Tibial nerve (tissue), 4 donors: Measurements from ENCODE around the gene ROCK2. TPM values are rescaled to one million over a fixed set of nuclear protein-coding genes. Genes with fewer than 3 reads are reported as not detected.
"Not testable (repeated sequence)": the region's sequence is repeated elsewhere in the genome, so short reads cannot be mapped to it uniquely, and the experiment has no call there.

Source experiments
- DNase-seq, 2 donors: peaks; one replicate each; pipeline ENCODE4 v3.0.0-alpha.2; 2019; ENCODE audit warnings: low spot score in 2 of 2
- H3K27ac ChIP-seq, 4 donors: fragments of 200-600 bp; sonication (generic) in 3 of 4; one replicate each; pipeline ENCODE4 v1.5.1; 2017 to 2019; ENCODE audit warnings: mild to moderate bottlenecking in 1 of 4
- H3K27me3 ChIP-seq, 2 donors: fragments of 200-600 bp; sonication (generic) in 1 of 2; one replicate each; pipeline versions ENCODE4 v1.5.1 to v1.6.0; 2017 to 2019
- H3K36me3 ChIP-seq, 3 donors: fragments of 200-600 bp; sonication (generic); one replicate each; pipeline ENCODE4 v1.5.1; 2018 to 2019
- H3K4me1 ChIP-seq, 4 donors: fragments of 200-600 bp; sonication (generic) in 3 of 4; one replicate each; pipeline ENCODE4 v1.5.1; 2017 to 2019
- H3K4me3 ChIP-seq, 4 donors: fragments of 200-600 bp; sonication (generic) in 3 of 4; one replicate each; pipeline ENCODE4 v1.5.1; 2017 to 2019; ENCODE audit warnings: mild to moderate bottlenecking in 1 of 4, moderate library complexity in 1 of 4
- H3K9me3 ChIP-seq, 4 donors: fragments of 200-600 bp; sonication (generic) in 3 of 4; one replicate each; pipeline ENCODE4 v1.5.1; 2017 to 2019
- CTCF ChIP-seq, 5 experiments: fragments of 200-600 bp in 3 of 5; fragments of 450-650 bp in 2 of 5; sonication (generic) in 3 of 5; IDR thresholded peaks; one replicate each; pipeline ENCODE4 v1.5.1; 2016 to 2019; ENCODE audit warnings: antibody characterized with exemption in 5 of 5, mild to moderate bottlenecking in 3 of 5, moderate library complexity in 2 of 5
- EP300 ChIP-seq, 2 donors: sonication (generic); formaldehyde crosslinking; IDR thresholded peaks; one replicate each; pipeline ENCODE4 v1.6.1; 2017; ENCODE audit warnings: antibody characterized with exemption in 2 of 2, mild to moderate bottlenecking in 1 of 2
- POLR2A ChIP-seq, 2 donors: fragments of 450-650 bp; IDR thresholded peaks; one replicate each; pipeline ENCODE4 v1.6.1; 2017; ENCODE audit warnings: antibody characterized with exemption in 2 of 2, mild to moderate bottlenecking in 2 of 2, moderate library complexity in 2 of 2
- WGBS, 2 donors: methylation state at CpG; one replicate each; pipeline ENCODE4 v1.1.5; 2018; 5-methylcytosine and 5-hydroxymethylcytosine counted together
- total RNA-seq, 4 donors: library from RNA; depleted of rRNA; stranded (reverse); fragments of >200 nt; gene quantifications; one replicate each; pipeline ENCODE4 v1.1.0, GENCODE V29; 2016

ROCK2 gene
- total RNA-seq, 4 donors from 2014 or later = 56.4 to 81.6 (median 60.7) TPM

GRCh38 chr2:11264007-11264406 is 80.4 kb downstream of the ROCK2 start:
- Histone ChIP-seq H3K27ac (no peak overlapping the region), H3K36me3 (no peaks in the 10 kb centered on the region), H3K4me3 (no peak overlapping the region), H3K9me3 (no peaks in the 10 kb centered on the region), H3K27me3 (no peaks in the 10 kb centered on the region), H3K4me1 (no peaks in the 10 kb centered on the region)
- TF ChIP-seq EP300 (IDR thresholded peaks at IDR 0.05) (no peak), POLR2A (IDR thresholded peaks at IDR 0.05) (no peak), CTCF (IDR thresholded peaks at IDR 0.05) (no peak)
- 91 to 98% methylated on average over 2 of the region's 2 CpGs for WGBS, 2 donors
- no peak for DNase-seq

DNA sequence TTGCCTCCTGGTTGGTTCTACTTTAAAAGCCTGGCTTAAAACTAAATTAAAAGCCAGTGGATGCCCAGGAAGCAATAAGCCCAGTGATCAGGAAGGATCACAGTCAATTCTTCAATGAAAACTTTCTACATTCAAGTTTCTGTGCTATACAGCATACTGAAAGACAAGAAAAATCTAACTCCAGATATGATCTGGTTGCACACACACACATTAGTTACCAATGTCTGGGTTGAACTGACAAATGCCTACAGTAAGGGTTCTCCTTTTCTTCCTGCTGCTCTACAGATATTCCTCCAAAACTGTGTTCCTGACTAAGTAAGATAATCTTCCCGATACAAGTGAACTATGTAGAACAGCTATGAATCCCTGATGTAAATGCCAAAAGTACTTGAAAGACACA is 81.3 kb downstream of the ROCK2 start:
- Histone ChIP-seq H3K4me1 (no peaks in the 10 kb centered on the region), H3K27ac (no peak overlapping the region), H3K4me3 (no peak overlapping the region), H3K9me3 (no peaks in the 10 kb centered on the region), H3K27me3 (no peaks in the 10 kb centered on the region), H3K36me3 (no peaks in the 10 kb centered on the region)
- whole genome bisulfite sequencing, 2 donors = 48 to 58% methylated on average over 1 of the region's 1 CpG
- TF ChIP-seq EP300 (IDR thresholded peaks at IDR 0.05) = no peak
- no peak for DNase-seq

- not testable (repeated sequence) for H3K4me3 ChIP-seq, H3K4me1 ChIP-seq, H3K27ac ChIP-seq, H3K9me3 ChIP-seq, H3K36me3 ChIP-seq, DNase-seq, H3K27me3 ChIP-seq
- WGBS, 2 donors = 84 to 86% methylated on average over 2 of the region's 2 CpGs
Observed at GRCh38 chr2:11262438-11262837, 82.0 kb downstream of the ROCK2 start.

DNA sequence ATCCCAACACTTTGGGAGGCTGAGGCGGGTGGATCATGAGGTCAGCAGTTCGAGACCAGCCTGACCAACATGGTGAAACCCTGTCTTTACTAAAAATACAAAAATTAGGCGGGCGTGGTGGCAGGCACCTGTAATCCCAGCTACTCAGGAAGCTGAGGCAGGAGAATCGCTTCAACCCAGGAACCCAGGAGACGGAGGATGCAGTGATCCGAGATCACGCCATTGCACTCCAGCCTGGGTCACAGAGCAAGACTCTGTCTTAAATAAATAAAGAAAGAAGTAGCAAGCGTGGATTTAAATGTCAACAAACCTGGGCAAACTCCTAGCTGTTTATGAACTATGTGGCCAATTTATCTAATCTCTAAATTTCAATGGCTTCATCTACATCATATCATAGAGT is 82.9 kb downstream of the ROCK2 start:
- not testable (repeated sequence) for H3K27ac ChIP-seq, H3K4me1 ChIP-seq, H3K36me3 ChIP-seq, DNase-seq, H3K27me3 ChIP-seq, H3K4me3 ChIP-seq, H3K9me3 ChIP-seq
- WGBS, 2 donors = 89 to 93% methylated on average over 9 of the region's 9 CpGs

GRCh38 chr2:11260979-11261378 is 83.5 kb downstream of the ROCK2 start:
- Histone ChIP-seq H3K4me1 (no peaks in the 10 kb centered on the region), H3K27me3 (no peaks in the 10 kb centered on the region), H3K36me3 (peaks cover 0 to 10% (median 0%) of the 10 kb centered on the region in 3 donors), H3K27ac (no peak overlapping the region), H3K4me3 (no peak overlapping the region), H3K9me3 (no peaks in the 10 kb centered on the region)
- no peak for DNase-seq
- TF ChIP-seq EP300 (IDR thresholded peaks at IDR 0.05) = no peak
- TF ChIP-seq CTCF (IDR thresholded peaks at IDR 0.05) = no peak
- WGBS, 2 donors = 48 to 60% methylated on average over 2 of the region's 2 CpGs

GRCh38 chr2:11257964-11258363 is 86.5 kb downstream of the ROCK2 start:
- no peak for TF ChIP-seq EP300 (IDR thresholded peaks at IDR 0.05)
- no peak for TF ChIP-seq CTCF (IDR thresholded peaks at IDR 0.05)
- TF ChIP-seq POLR2A (IDR thresholded peaks at IDR 0.05) = no peak
- no peak overlapping the region for H3K4me3 ChIP-seq
- H3K27ac ChIP-seq = no peak overlapping the region
- WGBS, 2 donors = 83 to 89% methylated on average over 3 of the region's 3 CpGs
- H3K9me3 ChIP-seq = no peaks in the 10 kb centered on the region
- peaks cover 0 to 3% (median 0%) of the 10 kb centered on the region in 4 donors for H3K4me1 ChIP-seq
- DNase-seq = no peak
- peaks cover 0 to 10% (median 0%) of the 10 kb centered on the region in 3 donors for H3K36me3 ChIP-seq
- no peaks in the 10 kb centered on the region for H3K27me3 ChIP-seq

DNA sequence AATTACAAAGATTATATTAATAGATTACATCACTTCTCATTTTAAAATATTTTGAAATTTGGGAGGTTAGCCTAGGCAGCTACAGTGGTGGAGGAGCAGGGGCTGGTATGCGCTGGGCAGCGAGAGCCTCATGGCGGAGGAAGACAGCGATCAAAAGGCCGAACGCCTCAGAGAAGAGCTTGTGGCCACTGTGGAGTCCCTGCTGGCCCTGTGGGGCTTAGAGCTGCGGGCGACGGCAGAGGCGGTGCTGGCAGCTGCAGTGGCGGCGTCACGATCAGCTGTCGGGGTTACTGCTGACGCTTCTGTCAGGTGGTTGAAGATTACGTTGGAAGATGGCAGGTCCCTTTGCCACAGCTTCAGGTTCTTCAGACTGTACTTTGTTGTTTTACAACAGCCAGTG is 87.4 kb downstream of the ROCK2 start:
- Histone ChIP-seq H3K4me1 (peaks cover 0 to 3% (median 0%) of the 10 kb centered on the region in 4 donors), H3K9me3 (no peaks in the 10 kb centered on the region), H3K27ac (no peak overlapping the region), H3K4me3 (no peak overlapping the region), H3K36me3 (peaks cover 0 to 10% (median 0%) of the 10 kb centered on the region in 3 donors), H3K27me3 (no peaks in the 10 kb centered on the region)
- DNase-seq = no peak
- TF ChIP-seq EP300 (IDR thresholded peaks at IDR 0.05) = no peak
- no peak for TF ChIP-seq CTCF (IDR thresholded peaks at IDR 0.05)
- TF ChIP-seq POLR2A (IDR thresholded peaks at IDR 0.05) = no peak
- WGBS, 2 donors = 93 to 94% methylated on average over 16 of the region's 16 CpGs
